Ureter (tissue), 1 donor: Measurements from ENCODE around the gene TREH. TPM values are rescaled to one million over a fixed set of nuclear protein-coding genes. Genes with fewer than 3 reads are reported as not detected.
"Not testable (repeated sequence)": the region's sequence is repeated elsewhere in the genome, so short reads cannot be mapped to it uniquely, and the experiment has no call there.

Experiments
- DNase-seq: peaks from one replicate; pipeline ENCODE4 v3.0.0-alpha.2; 2020; ENCODE audit warnings: low spot score
- total RNA-seq: library from RNA; stranded (reverse); gene quantifications from one replicate; pipeline ENCODE4 v1.2.4, GENCODE V29; 2023
- donor health status: DM: yes; HTN: yes; CAD: no.

TREH gene
- total RNA-seq: 0.44 TPM

- peak; percentile 66 for DNase-seq
These were observed at the start of gene TREH for GRCh38 chr11:118679483-118679882. TREH (minus strand) TSS chr11:118679650; CDS start chr11:118679627, 23 bp downstream.

DNA sequence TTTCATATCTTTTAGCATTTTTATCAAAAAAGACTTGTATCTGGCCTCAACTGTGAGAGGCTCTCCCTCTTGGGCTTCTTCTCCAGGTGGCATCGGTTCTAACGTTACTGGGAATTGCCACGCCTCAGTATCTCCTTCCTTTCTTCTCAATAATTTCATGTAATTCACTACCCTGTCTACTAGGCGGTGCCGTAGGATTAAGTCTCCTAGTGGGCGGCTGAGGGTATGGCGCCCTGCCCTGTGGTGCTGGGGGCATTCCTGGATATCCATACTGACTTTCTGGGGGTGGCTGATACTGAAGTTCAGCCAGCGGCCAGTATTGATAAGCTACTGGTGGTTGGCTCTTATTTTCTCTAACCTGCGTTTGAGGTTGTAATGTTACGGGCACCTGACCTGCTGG is 48.7 kb upstream of the TREH start:
- not testable (repeated sequence) for DNase-seq

GRCh38 chr11:118727721-118728066 is 48.2 kb upstream of the TREH start:
- not testable (repeated sequence) for DNase-seq

- not testable (repeated sequence) for DNase-seq
These were observed 47.7 kb upstream of the TREH start for GRCh38 chr11:118727001-118727720.

DNA sequence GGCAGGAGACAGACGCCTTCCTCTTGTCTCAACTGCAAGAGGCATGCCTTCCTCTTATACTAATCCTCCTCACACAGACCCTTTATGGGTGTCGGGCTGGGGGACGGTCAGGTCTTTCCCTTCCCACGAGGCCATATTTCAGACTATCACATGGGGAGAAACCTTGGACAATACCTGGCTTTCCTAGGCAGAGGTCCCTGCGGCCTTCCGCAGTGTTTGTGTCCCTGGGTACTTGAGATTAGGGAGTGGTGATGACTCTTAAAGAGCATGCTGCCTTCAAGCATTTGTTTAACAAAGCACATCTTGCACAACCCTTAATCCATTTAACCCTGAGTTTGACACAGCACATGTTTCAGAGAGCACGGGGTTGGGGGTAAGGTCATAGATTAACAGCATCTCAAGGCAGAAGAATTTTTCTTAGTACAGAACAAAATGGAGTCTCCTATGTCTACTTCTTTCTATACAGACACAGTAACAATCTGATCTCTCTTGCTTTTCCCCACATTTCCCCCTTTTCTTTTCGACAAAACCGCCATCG is 42.1 kb upstream of the TREH start:
- DNase-seq: not testable (repeated sequence)

- DNase-seq: not testable (repeated sequence)
These were observed 41.3 kb upstream of the TREH start for GRCh38 chr11:118720740-118721139.

DNA sequence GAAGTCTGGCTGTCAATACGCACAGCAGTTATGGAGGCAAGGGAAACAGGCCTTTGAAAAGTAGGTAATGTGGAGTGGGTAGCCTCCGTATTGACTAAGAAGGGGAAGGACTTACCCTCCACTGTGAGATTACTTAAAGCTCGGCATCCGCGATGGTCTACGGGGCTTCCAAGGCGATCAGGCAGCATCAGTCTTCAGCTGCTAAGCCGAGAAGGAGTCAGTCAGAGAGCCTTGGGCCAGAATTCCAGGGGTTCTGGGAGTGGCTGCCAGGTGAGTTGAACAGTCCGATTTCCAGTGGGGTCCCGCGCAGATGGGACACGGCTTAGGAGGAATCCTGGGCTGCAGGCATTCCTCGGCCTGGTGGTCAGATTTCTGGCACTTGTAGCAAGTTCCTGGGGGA is 40.6 kb upstream of the TREH start:
- not testable (repeated sequence) for DNase-seq

- not testable (repeated sequence) for DNase-seq
These were observed 39.1 kb upstream of the TREH start for GRCh38 chr11:118718562-118718961.

DNA sequence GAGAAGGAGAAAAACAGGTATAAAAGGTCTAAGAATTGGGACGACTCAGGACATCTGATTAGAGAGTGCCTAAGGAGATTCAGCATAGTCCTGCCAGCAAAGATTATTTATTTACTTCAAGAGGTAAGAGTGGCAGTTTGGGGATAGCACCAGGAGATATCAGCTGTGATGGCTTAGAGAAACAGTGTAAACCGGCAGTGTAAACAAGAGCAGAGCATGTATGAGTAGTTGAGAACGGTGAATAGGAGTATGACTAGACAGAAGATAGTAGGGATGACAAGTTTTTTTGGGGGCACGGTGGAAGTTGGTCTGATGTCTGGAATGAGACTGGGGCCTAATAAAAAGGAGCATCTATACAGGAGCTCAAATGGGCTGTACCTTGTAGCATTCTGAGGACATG is 38.3 kb upstream of the TREH start:
- DNase-seq: not testable (repeated sequence)

- not testable (repeated sequence) for DNase-seq
These were observed 37.8 kb upstream of the TREH start for GRCh38 chr11:118717221-118717620.

GRCh38 chr11:118715837-118716260 is 36.4 kb upstream of the TREH start:
- DNase-seq: no peak

DNA sequence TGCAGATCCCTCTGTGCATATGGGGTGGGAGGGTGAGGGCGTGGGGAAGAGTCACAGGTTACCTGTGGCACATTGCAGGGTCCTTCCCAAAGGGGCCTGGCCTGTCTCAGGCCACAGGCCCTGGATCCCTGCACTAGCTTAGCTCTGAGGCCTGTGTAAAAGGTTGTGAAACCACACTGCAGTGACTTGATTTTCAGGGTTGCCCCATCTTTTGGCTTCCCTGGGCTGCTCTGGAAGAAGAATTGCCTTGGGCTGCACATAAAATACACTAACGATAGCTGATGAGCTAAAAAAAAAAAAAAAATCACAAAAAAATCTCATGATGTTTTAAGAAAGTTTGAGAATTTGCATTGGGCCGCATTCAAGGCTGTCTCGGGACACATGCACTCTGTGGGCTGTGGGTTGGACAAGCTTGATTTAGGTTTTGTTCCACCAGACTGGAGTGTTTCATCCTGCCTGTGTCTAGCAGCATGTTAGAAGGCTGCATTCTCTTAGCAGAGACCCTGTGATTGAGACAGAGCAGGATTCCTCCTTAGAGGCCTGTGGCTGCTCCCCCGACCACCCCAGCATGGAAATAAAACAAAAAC is 35.9 kb upstream of the TREH start:
- DNase-seq: no peak

DNA sequence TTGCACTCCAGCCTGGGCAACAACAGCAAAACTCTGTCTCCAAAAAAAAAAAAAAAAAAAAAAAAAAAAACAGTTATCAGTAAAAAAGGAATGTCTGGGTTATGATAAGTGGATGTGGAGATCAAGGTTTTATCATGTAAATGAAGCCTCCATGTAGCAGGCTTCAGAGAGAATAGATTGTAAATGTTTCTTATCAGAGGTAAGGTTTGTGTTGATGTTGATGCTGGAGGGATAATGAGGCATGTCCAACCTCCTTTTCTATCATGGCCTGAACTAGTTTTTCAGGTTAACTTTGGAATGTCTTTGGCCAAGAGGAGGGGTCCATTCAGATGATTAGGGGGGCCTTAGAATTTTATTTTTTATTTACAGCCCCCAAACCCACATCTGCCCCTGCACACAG is 35.4 kb upstream of the TREH start:
- no peak for DNase-seq

GRCh38 chr11:118714416-118714815 is 35.0 kb upstream of the TREH start:
- not testable (repeated sequence) for DNase-seq

DNA sequence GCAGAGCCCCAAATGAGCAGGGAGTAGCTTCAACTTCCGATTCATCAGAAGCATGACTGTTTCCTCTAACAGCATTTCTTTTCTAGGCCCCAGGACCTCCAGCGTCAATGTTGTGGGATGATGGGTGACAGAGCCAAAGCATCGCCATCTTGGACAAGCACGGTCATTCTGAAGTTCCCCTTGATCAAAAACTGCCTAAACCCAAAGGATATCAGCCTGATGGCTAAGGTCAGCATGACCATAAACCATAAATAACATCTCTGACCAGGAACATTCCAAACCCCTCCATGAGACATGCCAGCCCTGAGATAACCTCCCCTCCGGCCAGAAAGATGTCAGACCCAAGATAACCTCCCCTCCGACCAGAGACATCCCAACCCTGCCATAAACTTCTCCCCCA is 28.8 kb upstream of the TREH start:
- DNase-seq: no peak

GRCh38 chr11:118706546-118706825 is 27.0 kb upstream of the TREH start:
- no peak for DNase-seq

DNA sequence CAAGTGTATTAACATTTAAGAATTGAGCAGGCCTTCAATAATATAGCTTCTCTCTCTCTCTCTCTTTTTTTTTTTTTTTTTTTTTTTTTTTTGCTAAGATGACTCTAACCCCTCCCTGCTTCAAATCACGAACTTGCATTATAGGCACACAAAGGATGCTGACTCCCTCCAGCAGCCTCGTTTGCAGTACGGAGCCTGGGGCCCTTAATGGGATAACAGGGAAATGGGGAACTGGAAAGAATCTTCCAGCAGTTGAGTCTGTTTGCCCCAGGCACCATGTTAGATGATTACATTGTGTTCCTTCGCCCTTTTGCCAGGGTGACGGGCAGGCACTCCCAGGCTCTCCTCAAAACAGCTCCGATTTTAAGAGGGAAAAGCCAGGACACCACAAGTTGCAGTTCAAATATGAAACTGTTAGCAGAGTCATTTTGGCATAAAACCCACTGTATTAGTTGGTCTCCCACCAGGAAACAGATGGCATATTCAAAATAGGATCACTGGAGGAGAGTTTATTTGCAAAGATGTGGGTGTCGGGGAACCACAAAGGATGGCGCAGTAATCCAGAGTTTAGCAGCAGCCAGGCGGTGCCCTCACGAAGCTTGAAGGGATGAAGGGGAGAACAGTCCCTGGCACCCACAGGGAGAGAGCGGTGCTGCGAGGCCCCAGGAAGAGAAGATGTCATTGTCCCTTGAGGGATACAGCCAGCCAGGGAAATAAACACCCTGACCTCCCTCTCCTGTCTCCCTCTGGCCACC is 26.5 kb upstream of the TREH start:
- DNase-seq: no peak

DNA sequence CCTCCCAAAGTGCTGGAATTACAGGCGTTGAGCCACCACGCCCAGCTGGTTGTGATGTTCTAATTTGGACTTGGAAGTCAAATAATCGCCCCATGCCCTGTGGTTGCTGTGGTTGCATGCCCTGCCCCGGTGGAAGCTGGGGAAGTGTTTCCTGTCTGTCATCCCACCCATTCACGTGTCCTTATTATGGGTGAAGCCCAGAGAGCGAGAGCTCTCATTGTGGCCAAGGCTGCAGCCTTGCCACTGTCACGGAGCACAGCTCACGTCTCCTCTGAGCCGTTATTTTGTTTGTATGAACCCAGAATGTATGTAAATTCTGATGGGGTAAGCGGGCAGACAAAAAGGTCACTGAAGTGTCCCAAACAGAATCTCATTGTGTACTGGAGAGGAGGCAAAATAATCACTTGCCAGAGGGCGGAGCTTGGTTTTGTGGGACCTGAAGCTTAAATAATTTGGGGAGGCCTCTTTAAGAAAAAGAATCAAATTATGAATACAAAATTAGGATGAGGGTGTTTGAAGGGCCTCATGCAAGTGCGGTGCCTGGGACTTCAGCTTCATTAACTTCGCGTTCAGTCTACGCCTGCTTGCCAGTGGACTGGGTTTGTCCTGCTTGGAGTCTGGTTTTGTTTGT is 25.8 kb upstream of the TREH start:
- DNase-seq: no peak

GRCh38 chr11:118703563-118704106 is 24.2 kb upstream of the TREH start:
- no peak for DNase-seq

GRCh38 chr11:118699506-118700220 is 20.2 kb upstream of the TREH start:
- no peak for DNase-seq

- no peak for DNase-seq
These were observed 17.9 kb upstream of the TREH start for GRCh38 chr11:118697346-118697745.
